Body of pancreas (tissue), 4 donors: Measurements from ENCODE around the gene OTX1.

Experiments
- CTCF ChIP-seq, 7 experiments: fragments of 450-650 bp in 4 of 7; fragments of 200-600 bp in 3 of 7; sonication (generic) in 3 of 7; IDR thresholded peaks; one replicate each; pipeline ENCODE4 v1.5.1; 2016 to 2019; ENCODE audit warnings: antibody characterized with exemption in 7 of 7
- POLR2A ChIP-seq, 3 donors: fragments of 450-650 bp; IDR thresholded peaks; one replicate each; pipeline ENCODE4 v1.6.1; 2016; ENCODE audit warnings: antibody characterized with exemption in 3 of 3, mild to moderate bottlenecking in 2 of 3

GRCh38 chr2:63078852-63079606 is 28.4 kb downstream of the OTX1 start:
- TF ChIP-seq CTCF (IDR thresholded peaks at IDR 0.05), result peak in 1 of 7 experiments; percentile 14
- no peak for TF ChIP-seq POLR2A (IDR thresholded peaks at IDR 0.05)
